ENCODE measurements around the gene ATOX1. TPM values are rescaled to one million over a fixed set of nuclear protein-coding genes. Genes with fewer than 3 reads are reported as not detected.

ATOX1 gene
- total and polyA plus RNA-seq, 7 donors: 28.7 to 99.1 (median 46.9) TPM

- WGBS, 3 donors: 95 to 97% (median 96%) methylated on average over 4 of the region's 4 CpGs
- ATAC-seq (no peak), DNase-seq (no peak)
- Histone ChIP-seq H3K4me1 (no peaks in the 10 kb centered on the region), H3K27ac (no peak overlapping the region), H3K9me3 (no peaks in the 10 kb centered on the region), H3K4me3 (no peak overlapping the region), H3K27me3 (ENCODE audit: insufficient read depth in 3 of 3, low read length in 2 of 3) (no peaks in the 10 kb centered on the region), H3K36me3 (ENCODE audit: insufficient read depth in 1 of 2, low read depth in 1 of 2) (peaks cover 0 to 6% of the 10 kb centered on the region in 2 donors)
- intact Hi-C loops (cut with DNase I): no loop called here
- TF ChIP-seq CTCF (IDR thresholded peaks at IDR 0.05): no peak
These were observed 7.3 kb downstream of the ATOX1 start for GRCh38 chr5:151751091-151751490.

- DNase-seq (no peak), ATAC-seq (no peak)
- Histone ChIP-seq H3K9me3 (no peaks in the 10 kb centered on the region), H3K4me1 (no peaks in the 10 kb centered on the region), H3K27ac (no peak overlapping the region), H3K36me3 (ENCODE audit: insufficient read depth in 1 of 2, low read depth in 1 of 2) (peaks cover 0 to 15% of the 10 kb centered on the region in 2 donors), H3K4me3 (no peak overlapping the region), H3K27me3 (ENCODE audit: insufficient read depth in 3 of 3, low read length in 2 of 3) (no peaks in the 10 kb centered on the region)
- WGBS, 3 donors: 78 to 88% (median 82%) methylated on average over 4 of the region's 4 CpGs
- no peak for TF ChIP-seq CTCF (IDR thresholded peaks at IDR 0.05)
- intact Hi-C loops (cut with DNase I): no loop called here
These were observed 8.3 kb downstream of the ATOX1 start for GRCh38 chr5:151750121-151750520.

- WGBS, 3 donors: 71 to 77% (median 75%) methylated on average over 7 of the region's 7 CpGs
- H3K4me3 ChIP-seq: no peak overlapping the region
- ATAC-seq (peak in 3 of 4 donors; percentile 17 to 57 (median 26)), DNase-seq (peak in 1 of 2 donors; percentile 52)
- H3K4me1 ChIP-seq: peaks cover 10% of the 10 kb centered on the region
- H3K27ac ChIP-seq: no peak overlapping the region
- TF ChIP-seq CTCF (IDR thresholded peaks at IDR 0.05): no peak
- H3K9me3 ChIP-seq: no peaks in the 10 kb centered on the region
- no peaks in the 10 kb centered on the region for H3K27me3 ChIP-seq (ENCODE audit: insufficient read depth in 3 of 3, low read length in 2 of 3)
- intact Hi-C loops (cut with DNase I): no loop called here
- peaks cover 0 to 34% of the 10 kb centered on the region in 2 donors for H3K36me3 ChIP-seq (ENCODE audit: insufficient read depth in 1 of 2, low read depth in 1 of 2)
These were observed 13.2 kb downstream of the ATOX1 start for GRCh38 chr5:151745071-151745705.

GRCh38 chr5:151743530-151743929 lies 14.9 kb downstream of the ATOX1 start:
- Histone ChIP-seq H3K4me3 (no peak overlapping the region), H3K27me3 (ENCODE audit: insufficient read depth in 3 of 3, low read length in 2 of 3) (no peaks in the 10 kb centered on the region), H3K36me3 (ENCODE audit: insufficient read depth in 1 of 2, low read depth in 1 of 2) (peaks cover 0 to 34% of the 10 kb centered on the region in 2 donors), H3K27ac (no peak overlapping the region), H3K4me1 (peaks cover 18% of the 10 kb centered on the region), H3K9me3 (no peaks in the 10 kb centered on the region)
- WGBS, 3 donors: 86 to 94% (median 89%) methylated on average over 1 of the region's 1 CpG
- DNase-seq (no peak), ATAC-seq (no peak)
- TF ChIP-seq CTCF (IDR thresholded peaks at IDR 0.05): no peak
- intact Hi-C loops (cut with DNase I): loop anchor here in 1 of 2 donors (1.0 to 5.0 kb wide), 3 partner anchors 84 to 296 kb away; partner anchors contain the start of gene SLC36A1

Data from psoas muscle (tissue), 8 donors.